NCI-H1417 treated with DMSO at 0.1 percent for 48 hours (cell line): ENCODE measurements around the gene SLCO2A1.

ENCODE experiments used
- DNase-seq: peaks from one replicate; lab custom pipeline; 2025; lab: John Stamatoyannopoulos, UW

Gene SLCO2A1

DNA sequence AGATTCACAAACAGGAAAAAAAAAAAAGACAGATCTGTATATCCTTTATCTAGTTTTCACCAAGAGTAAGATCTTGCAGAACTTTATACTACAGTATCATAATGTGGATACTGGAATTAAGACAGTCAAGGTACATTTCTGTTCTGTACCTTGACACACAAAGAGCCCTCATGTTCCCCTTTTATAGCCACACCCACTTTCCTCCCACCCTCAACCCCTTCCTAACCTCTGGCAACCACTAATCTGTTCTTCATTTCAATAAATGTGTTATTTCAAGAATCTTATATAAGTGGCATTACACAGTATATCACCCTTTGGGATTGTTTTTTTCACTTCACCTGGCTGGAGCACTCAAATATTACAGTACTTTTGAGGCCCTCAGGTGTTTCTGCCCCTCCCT is 130.4 kb downstream of the SLCO2A1 start:
- DNase-seq, result no peak

DNA sequence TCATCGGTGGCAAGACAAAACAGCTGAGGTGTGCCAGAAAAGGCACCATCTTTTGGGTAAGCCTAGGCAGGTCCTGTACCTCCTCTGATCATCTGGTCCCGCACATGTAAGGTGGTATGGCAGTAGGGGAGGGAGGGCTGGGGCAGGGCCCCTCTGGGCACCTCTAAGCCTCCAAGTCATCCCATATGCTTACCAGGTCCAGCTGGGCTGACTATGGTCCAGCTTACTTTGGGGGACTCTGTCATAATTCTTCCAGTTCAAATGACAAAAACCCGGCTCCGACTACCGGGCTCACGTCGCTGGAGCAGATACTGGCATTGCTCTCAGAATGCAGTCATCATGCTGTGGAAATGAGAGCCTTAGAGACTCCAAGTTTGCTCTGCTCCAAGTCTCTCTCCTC is 132.2 kb downstream of the SLCO2A1 start:
- DNase-seq, result no peak

- DNase-seq, result no peak
Observed at GRCh38 chr3:133896002-133896761, 133.5 kb downstream of the SLCO2A1 start.

GRCh38 chr3:133895208-133896001 is 134.3 kb downstream of the SLCO2A1 start, which contains the start of gene RAB6B:
RAB6B (minus strand) TSS chr3:133895882; CDS start chr3:133895466, 416 bp downstream.
- no peak for DNase-seq

DNA sequence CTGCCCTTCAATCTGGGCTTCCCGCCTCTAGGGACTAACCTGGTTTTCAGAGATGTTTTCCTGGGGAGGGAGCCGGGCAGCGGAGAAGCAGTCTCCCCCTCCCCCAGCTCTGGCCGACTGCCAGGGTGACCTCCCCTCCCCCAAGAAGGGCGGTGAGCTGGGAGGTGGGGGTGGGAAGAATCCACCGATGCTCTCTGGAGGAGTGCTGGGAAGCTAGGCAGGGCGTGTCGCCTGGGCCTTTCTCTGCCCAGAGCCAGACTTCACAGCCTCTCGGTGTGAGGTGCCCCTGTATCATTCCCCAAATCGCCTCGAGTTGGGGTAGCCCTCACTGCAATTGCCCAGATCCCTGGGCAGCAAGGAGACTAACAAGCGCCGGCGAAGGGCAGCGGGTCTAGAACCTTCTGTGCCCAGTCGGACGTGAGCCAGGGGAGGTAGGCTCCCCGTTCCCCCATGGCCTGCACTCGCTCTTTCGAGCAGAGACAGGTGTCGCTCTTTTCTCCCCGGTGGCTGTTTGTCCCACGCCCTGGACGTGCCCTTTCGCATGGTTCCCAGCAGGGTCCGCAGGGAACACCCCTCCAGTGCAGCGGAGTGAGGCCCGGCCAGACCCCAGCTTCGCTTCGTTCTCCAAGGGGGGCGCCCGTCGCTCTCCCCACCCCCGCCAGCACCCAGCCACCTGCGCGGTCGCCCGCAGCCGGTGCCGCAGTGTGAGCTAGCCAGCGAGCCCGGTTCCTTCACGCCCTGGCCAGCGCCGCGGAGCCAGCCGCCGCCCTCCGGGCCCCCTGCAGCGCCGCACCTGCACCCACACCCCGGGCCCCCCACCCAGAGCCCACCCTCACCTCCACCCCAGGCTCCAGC is 135.1 kb downstream of the SLCO2A1 start:
- no peak for DNase-seq

DNA sequence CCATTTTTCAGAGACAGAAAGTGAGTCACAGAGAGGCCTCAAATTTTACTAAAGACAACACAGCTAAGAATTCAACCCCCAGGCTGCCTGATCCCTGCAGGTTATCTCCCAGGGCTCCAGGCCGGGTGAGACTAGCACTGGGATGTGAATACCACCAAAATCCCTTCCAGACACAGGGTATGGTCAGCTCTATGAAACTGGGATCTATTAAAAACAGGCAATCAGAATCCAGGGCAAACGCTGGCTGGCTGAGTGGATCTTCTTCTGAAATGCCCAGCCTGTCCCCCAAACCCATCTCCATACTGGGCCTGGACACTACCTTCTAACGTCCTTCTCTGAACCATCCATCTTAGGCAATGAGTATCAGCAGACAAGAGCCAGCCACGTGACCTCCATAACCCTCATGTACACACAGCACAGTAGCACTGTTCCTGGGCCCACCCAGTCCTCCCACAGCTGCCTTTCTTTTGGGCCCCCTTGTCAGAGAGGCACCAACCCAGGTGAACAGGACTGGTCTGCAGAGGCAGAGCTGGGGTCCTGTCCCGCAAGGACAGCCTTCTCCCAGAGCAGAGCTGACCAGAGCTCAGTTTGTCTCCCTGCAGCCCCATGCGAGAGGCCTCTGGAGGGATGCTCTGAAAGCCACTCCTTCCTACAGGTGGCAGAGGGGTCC is 135.9 kb downstream of the SLCO2A1 start:
- DNase-seq, result no peak

DNA sequence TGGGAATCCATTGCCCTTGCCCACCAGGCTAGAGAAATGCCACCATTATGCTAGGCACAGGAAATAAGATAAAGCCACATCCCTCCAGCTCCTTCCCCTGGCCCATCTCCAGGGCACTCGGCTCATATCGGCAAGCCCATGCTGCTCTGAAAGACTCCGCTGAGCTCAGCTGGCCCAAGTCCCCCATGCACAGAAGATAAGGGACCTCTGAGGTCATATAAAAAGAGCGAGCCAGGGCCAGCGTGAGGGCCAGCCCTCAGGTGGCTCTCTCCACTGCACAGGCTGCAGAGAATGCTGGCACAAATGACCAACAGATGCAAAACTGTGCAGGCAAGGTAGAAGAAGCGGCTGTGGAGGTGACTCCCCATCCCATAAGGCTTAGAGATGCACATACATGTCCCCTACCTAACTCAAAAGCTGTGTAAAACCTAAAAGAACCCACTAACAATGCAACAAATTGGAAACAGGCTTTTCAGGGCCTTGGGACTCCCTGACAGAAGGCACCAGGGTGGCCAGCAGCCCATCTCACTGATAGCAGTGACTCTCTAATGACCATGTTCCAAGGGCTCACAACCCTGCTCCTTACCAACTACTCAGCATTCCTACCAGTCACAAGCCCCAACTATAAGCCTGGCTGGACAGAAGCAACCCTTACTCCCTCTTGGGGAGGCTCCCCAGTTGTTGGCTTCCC is 137.0 kb downstream of the SLCO2A1 start:
- DNase-seq, result no peak

- no peak for DNase-seq
Observed at GRCh38 chr3:133891662-133892378, 137.9 kb downstream of the SLCO2A1 start.

DNA sequence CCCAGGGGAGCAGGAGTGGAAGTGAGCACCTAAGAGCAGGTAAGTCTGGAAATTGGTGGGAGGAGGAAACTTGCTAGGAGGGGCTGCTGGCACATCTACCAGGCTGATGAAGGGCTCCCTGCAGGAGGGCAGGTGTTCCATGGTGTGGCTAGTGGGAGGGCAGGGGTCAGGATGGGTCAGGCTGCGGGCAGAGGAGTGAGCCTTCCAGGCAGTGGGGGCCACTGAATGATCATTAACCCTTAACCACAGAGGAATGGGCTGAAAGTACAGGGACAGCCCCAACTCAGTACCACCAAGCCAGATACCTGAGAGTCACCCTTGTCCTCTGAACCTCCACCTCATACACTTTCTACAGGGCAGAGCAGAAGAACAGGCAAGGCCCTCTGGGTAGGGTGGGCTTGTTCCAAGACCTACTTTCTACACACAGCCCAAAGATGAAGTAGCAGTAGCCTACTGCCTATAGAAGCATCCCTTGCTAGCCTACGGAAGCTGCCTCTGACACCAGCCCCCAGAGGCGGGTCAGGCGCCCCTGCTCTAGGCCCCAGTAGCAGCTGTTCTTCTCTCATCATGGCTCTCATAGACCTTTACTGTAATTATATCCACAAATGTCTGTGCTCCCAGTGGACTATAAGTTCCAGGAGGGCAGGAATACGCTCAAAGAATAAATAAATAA is 138.6 kb downstream of the SLCO2A1 start:
- DNase-seq, result no peak

DNA sequence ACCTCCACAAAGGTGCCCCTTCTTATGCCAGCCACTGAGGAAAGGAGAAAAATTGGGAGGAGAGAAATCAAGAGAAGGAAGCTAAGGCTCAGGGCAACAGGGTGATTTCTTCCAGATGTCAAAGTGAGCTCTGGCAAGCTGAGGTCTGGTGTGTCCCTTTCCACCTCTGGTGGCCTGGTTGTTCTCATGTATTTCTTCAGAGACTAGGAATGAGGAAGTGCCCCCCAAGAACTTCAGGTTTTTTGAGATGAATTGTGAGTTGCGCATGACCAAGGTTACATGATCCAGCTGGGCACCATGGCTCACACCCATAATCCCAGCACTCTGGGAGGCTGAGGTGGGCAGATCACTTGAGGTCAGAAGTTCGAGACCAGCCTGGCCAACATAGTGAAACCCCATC is 139.7 kb downstream of the SLCO2A1 start:
- DNase-seq, result no peak

DNA sequence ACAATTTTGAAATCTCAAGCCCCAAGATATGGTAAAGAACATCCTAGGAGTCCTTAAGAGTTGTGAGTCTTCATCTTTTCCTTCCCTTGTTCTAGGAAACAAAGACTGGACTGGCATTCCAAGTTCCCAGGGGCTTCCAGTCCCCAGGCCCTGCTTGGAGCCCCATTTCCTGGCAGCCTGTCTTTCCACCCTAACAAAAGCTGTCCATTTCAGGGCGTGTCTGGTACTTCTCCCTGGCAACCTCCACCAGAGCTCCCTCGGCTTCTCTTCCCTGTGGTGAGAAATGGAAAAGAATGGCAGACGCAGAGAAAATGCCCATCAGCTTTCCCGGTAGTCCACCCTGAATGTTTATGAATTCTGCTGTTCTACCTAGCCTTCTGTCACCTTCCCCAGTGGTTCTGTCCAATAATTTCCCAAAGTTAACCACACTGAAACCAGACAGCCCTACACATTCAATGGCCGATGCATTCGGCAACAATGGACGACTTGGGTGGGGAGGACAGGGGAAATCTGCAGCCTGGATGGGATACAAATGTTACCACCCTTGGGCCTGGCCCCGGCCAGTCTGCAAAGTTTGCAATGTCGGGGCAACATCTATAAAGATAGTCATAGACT is 140.9 kb downstream of the SLCO2A1 start:
- no peak for DNase-seq

- no peak for DNase-seq
Observed at GRCh38 chr3:133887803-133888703, 141.7 kb downstream of the SLCO2A1 start.

DNA sequence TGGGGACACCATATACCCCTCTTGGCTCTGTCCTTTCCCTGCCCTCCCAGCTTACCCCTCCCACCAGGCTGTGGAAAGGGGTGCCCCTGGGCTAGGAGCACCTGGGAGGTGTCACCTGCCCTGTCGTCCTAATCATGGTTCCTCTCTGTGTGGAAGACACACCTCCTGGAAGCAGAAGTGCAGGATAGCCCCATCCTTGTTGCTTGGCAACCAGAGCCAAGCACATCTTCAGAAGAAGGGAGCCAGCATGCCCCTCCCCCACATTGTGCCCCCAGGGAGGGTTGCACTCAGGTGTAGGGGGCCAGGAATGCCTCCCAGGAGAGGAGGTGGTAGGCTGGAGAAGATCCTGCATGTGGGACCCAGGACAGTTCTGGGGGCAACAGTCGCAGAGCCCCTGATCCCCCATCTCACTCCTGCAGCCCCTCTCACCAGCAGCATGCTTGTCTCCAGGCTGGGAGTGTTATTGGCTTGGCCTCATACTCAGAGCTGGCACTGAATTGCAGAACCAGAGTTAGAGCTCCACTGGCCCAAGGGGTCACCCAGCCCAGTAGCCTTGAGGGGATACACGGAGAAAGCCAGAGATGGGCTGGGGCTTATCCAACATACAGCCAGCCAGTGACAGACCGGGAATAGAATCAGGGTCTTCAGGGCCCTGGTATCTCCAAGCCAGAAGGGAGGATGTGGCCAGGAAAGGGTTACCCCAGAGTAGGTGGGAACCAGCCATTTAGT is 142.5 kb downstream of the SLCO2A1 start:
- no peak for DNase-seq

DNA sequence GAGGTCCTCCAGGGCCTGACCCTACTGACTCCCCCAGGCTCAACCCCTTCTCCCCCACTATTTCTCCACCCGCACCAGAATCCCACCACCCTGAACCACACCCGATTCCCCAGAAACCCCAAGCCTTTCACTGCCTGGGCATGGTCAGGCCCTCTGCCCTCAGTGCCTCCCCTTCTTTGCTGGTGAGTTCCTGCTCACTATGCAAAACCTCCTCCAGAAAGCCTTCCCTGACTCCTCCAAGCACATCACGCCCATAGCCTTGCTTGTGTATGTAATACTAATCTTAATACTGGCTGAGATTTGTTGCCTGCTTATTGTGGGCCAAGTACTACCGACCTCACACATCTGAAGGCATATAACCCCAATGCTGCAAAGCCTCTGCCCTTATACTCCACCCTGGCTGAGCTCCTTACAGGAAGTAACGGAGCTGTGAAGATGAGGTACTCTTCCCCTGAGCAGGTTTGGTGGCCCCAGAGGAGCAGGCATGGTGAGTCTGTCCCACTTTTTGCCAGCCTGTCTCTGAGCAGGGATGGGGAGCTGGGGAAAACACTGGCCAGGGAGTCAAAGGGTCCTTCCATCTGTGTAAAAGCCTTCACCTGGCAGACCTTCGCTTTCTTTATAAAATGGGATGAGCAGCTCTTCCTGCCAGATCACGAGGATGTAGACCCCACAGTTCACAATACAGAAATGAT is 143.5 kb downstream of the SLCO2A1 start:
- DNase-seq, result no peak

DNA sequence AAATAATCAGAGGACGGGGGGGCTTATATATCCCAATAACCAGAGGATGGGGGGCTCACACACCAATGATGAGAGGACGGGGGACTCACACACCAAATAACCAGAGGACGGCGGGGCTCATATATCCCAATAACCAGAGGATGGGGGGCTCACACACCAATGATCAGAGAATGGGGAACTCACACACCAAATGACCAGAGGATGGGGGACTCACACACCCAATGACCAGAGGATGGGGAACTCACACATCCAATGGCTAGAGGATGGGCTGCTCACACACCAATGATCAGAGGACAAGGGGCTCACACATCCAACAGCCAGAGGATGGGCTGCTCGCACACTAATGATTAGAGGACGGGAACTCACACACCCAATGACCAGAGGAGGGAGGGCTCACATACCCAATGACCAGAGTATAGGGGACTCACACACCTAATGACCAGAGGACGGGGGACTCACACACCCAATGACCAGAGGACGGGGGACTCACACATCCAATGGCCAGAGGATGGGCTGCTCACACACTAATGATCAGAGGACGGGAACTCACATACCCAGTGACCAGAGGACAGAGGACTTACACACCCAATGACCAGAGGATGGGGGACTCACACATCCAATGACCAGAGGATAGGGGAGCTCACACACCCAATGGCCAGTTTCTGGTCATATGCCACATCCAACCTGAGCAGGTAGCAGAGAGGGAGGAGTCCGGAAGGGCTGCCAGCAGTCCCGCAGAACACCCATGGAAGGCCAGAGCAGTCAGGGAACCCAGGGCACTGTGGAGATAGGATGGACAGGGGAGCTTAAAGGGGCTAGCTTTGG is 144.6 kb downstream of the SLCO2A1 start:
- no peak for DNase-seq
